Skeletal muscle tissue (tissue), 4 donors: ENCODE measurements around the gene C2CD4A. TPM values are rescaled to one million over a fixed set of nuclear protein-coding genes. Genes with fewer than 3 reads are reported as not detected.

Source experiments
- H3K27ac ChIP-seq: one replicate; pipeline ENCODE4 v1.7.0; 2013; ENCODE audit warnings: mild to moderate bottlenecking, low read depth, low read length, inconsistent platforms
- H3K27me3 ChIP-seq, 3 donors: one replicate each; pipeline ENCODE4 v1.7.0; 2013; ENCODE audit warnings: low read length in 3 of 3; ENCODE audit not compliant: control insufficient read depth in 3 of 3, insufficient read depth in 3 of 3
- H3K36me3 ChIP-seq, 3 donors: one replicate each; pipeline ENCODE4 v1.7.0; 2013; ENCODE audit warnings: low read length in 3 of 3; ENCODE audit not compliant: control insufficient read depth in 3 of 3, insufficient read depth in 3 of 3
- H3K4me1 ChIP-seq, 3 donors: one replicate each; pipeline ENCODE4 v1.7.0; 2013; ENCODE audit warnings: low read length in 3 of 3, mild to moderate bottlenecking in 3 of 3; ENCODE audit not compliant: control insufficient read depth in 3 of 3, insufficient read depth in 3 of 3
- H3K4me3 ChIP-seq, 3 donors: one replicate each; pipeline ENCODE4 v1.7.0; 2013; ENCODE audit warnings: low read length in 3 of 3
- H3K9ac ChIP-seq, 3 donors: one replicate each; pipeline ENCODE4 v1.7.0; 2013; ENCODE audit warnings: low read length in 3 of 3, mild to moderate bottlenecking in 3 of 3, moderate library complexity in 2 of 3, low read depth in 1 of 3
- H3K9me3 ChIP-seq, 3 donors: one replicate each; pipeline ENCODE4 v1.7.0; 2013; ENCODE audit warnings: low read length in 3 of 3; ENCODE audit not compliant: control insufficient read depth in 3 of 3
- total RNA-seq: library from RNA; depleted of rRNA; stranded (reverse); fragments of >200 nt; gene quantifications from one replicate; pipeline ENCODE4 v1.2.3, GENCODE V29; 2014
- donor health status: Osteomylitis.

The C2CD4A gene
- total RNA-seq, 1 donor from 2014 or later = not detected

DNA sequence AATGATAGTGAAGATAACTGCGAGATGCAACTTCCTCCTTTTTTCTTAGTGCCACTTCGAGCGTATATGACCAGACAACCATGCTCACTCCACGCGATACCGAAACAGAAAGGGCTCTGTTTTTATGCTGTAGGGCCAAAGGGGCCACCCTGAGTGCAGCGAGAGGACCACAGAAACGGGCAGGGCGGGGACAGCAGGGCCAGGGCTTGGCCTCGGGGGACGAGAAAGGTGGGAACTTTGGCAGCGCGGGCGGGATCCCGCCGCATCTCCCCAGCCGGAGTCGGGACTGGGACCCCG is 7.0 kb upstream of the C2CD4A start:
- Histone ChIP-seq H3K27ac (peak overlapping the region; percentile 93), H3K9me3 (no peaks in the 10 kb centered on the region), H3K36me3 (no peaks in the 10 kb centered on the region), H3K9ac (peak overlapping the region; percentile 87 to 95 (median 93)), H3K4me3 (peak overlapping the region; percentile 89 to 98 (median 94)), H3K4me1 (peaks cover 3 to 16% (median 13%) of the 10 kb centered on the region in 3 donors), H3K27me3 (no peaks in the 10 kb centered on the region)

DNA sequence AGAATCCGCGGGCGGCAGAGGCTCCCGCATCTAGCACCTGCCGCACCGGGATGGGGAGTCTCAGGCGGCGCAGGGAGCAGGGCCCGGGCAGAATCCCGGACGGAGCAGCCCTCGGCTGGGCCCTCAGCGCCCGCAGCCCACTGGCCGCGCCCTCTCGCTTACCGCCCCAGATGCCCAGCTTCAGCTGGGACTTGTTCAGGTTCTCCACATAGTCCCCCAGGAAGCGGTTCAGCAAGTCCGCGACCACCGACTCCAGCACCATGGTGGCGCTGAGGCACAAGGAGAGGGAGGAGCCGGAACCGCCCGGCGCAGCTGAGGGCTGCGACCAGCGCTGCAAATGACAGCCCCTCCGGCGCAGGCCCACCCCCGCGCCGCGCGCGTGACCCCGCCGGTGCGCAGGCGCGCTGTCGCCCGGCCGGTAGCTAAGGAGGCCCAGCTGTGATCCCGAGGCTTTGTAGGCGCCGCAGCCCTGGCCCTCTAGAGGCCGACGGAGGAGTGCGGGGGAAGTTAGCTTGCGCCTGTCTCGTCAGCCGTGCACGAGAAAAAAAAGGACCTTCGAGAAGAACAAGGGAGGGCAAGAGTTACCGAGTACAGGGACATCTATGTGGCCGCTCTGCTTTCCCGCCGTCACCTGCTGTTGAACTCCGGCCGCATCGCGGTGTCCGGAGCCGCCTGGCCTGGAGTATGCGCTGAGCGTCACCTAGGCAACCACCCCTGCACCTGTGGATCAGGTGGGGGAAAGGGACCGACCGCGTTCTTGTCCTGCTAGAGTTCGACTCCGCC is 6.5 kb upstream of the C2CD4A start, which contains the start of gene VPS13C:
Gene VPS13C, minus strand, starts transcription at position 335 of the 783 bp plus-strand sequence. Its CDS starts 73 bp downstream, at position 262.
- peak within 1 kb of the TSS; percentile 89 to 98 (median 94) for H3K4me3 ChIP-seq
- no peaks in the 10 kb centered on the region for H3K9me3 ChIP-seq
- H3K4me1 ChIP-seq = peaks cover 3 to 16% (median 13%) of the 10 kb centered on the region in 3 donors
- H3K27ac ChIP-seq = peak within 1 kb of the TSS; percentile 93
- H3K9ac ChIP-seq = peak within 1 kb of the TSS; percentile 87 to 95 (median 93)
- no peaks in the 10 kb centered on the region for H3K36me3 ChIP-seq
- H3K27me3 ChIP-seq = no peaks in the 10 kb centered on the region

DNA sequence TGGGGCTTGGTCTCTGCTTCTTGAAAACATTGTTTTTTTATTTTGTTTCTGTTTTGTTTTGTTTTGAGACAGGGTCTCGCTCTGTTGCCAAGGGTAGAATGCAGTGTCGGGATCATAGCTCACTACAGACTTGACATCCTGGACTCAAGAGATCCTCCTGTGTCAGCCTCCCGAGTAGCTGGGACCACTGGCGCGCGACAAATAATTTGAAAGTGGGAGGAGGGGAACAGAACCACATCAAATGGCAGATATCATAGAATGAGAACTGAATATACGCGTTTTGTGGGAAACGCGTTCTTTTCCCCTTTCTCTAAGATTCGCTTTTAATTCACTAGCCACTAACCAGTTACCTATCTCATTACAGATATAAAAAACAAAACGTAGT is 5.9 kb upstream of the C2CD4A start:
- H3K36me3 ChIP-seq = no peaks in the 10 kb centered on the region
- H3K9ac ChIP-seq = peak overlapping the region; percentile 87 to 95 (median 93)
- H3K27ac ChIP-seq = peak overlapping the region; percentile 93
- H3K4me1 ChIP-seq = peaks cover 3 to 16% (median 13%) of the 10 kb centered on the region in 3 donors
- no peaks in the 10 kb centered on the region for H3K9me3 ChIP-seq
- peak overlapping the region; percentile 89 to 98 (median 94) for H3K4me3 ChIP-seq
- no peaks in the 10 kb centered on the region for H3K27me3 ChIP-seq

DNA sequence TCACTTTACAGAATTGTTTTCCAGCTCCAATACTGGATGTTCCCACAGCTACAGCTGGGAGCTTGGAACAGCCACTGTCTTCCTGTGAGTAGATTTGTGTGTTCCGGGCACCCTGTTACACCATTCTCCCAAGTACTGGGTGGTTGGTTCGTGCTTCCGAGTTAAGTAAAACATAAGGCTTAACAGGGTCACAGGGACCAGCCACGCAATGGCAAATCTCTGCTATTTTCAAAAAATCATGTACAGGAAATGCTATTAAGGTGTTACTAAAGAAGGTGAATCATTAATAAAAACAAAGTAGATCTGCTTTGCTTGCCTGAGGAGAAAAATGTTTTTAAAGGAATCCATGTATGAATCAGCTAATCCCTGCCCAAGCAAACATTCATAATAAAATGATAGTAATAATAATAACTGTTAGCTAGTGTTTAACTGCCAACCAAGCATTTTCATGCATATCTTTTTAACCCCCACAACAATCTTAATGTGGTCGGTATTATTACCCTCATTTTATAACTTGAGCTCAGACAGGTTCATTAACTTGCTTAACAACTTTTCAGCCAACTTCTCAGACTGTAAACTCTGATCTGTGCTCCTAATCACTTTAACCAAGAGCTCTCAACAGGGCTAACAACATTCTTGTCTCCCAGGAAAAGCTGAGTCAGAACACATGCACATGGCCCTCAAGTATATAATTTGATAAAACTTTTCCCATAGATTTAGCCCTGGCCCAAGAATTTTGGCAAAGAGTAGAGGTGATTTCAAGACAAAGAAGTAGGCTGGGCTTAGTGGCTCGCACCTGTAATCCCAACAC is 2.7 kb upstream of the C2CD4A start:
- Histone ChIP-seq H3K27me3 (peaks cover 0 to 6% (median 3%) of the 10 kb centered on the region in 3 donors), H3K9ac (no peak overlapping the region), H3K27ac (no peak overlapping the region)

DNA sequence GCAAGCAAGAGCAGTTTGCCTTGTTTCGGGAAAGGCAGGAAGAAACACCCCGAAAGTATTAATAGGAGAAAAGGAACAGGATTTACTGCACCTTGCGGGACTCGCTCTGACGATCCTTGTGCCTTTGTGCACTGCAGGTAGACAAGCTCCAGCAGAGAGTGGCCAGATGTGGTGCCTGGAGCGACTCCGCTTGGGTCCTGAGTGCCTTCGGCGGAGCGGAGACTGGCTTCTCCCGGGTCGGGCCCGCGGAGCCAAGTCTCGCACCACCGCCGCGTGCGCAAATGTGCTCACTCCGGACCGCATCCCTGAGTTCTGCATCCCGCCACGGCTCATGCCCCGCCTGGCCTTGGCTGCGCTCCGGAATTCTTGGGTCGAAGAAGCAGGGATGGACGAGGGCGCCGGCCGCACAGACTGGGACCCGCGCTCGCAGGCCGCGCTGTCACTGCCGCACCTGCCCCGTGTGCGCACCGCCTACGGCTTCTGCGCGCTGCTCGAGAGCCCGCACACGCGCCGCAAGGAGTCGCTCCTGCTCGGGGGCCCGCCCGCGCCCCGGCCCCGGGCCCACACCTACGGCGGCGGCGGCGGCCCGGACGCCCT is 769 bp downstream of the C2CD4A start:
- H3K9me3 ChIP-seq = no peaks in the 10 kb centered on the region
- H3K4me3 ChIP-seq = peak overlapping the region; percentile 65 to 72 (median 70)
- H3K4me1 ChIP-seq = peaks cover 10 to 16% (median 14%) of the 10 kb centered on the region in 3 donors
- peaks cover 0 to 6% (median 3%) of the 10 kb centered on the region in 3 donors for H3K27me3 ChIP-seq
- peak overlapping the region in 2 of 3 donors; percentile 40 to 45 for H3K9ac ChIP-seq
- no peaks in the 10 kb centered on the region for H3K36me3 ChIP-seq
- no peak overlapping the region for H3K27ac ChIP-seq

More for the DNA sequence above, 2.7 kb upstream of the C2CD4A start:
- Histone ChIP-seq H3K4me3 (no peak overlapping the region), H3K9me3 (no peaks in the 10 kb centered on the region), H3K36me3 (no peaks in the 10 kb centered on the region), H3K4me1 (peaks cover 10 to 28% (median 25%) of the 10 kb centered on the region in 3 donors)

DNA sequence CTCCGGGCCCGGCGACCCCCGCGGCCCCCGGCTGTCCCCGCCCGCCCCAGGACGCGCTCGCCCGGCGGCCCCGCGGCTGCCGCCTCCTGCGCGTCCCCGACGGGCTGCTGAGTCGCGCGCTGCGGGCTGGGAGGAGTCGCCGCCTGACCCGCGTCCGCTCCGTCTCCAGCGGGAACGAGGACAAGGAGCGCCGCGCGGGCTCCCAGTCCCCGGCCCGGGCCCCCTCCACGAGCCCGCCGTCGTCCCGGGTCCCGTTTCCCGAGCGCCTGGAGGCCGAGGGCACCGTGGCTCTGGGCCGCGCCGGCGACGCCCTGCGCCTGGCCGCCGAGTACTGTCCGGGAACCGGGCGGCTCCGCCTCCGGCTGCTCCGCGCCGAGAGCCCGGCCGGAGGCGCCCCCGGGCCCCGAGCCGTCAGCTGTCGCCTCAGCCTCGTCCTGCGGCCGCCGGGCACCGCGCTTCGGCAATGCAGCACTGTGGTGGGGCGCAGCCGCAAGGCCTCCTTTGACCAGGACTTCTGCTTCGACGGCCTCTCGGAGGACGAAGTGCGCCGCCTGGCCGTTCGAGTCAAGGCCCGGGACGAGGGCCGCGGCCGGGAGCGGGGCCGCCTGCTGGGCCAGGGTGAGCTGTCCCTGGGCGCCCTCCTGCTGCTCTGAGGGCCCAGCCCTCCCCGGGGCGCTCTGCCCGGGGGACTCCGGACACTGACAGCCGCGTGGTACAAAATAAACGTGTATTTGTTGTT is 1.5 kb downstream of the C2CD4A start:
- peak overlapping the region; percentile 2 to 58 (median 57) for H3K4me3 ChIP-seq
- H3K4me1 ChIP-seq = peaks cover 10 to 16% (median 14%) of the 10 kb centered on the region in 3 donors
- no peaks in the 10 kb centered on the region for H3K36me3 ChIP-seq
- H3K27me3 ChIP-seq = peaks cover 0 to 6% (median 3%) of the 10 kb centered on the region in 3 donors
- peak overlapping the region in 2 of 3 donors; percentile 17 to 63 for H3K9ac ChIP-seq
- H3K9me3 ChIP-seq = no peaks in the 10 kb centered on the region
- no peak overlapping the region for H3K27ac ChIP-seq

DNA sequence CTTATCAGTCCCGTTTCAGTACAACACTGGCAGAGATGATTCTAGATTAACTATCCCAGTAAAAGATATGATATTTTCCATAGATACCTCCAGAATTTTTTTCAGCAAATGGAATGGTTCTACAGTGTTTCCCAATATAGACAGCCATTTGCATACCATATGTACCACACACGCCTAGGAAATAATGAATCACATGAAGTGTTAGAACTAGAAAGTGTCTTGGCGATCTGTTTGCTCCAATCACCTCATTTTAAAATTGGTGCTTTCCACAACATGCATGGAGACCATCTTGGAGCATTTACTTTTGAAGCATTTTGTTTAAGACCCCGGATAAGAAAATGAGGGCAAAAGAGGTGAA is 2.0 kb downstream of the C2CD4A start:
- peaks cover 0 to 6% (median 3%) of the 10 kb centered on the region in 3 donors for H3K27me3 ChIP-seq
- no peaks in the 10 kb centered on the region for H3K9me3 ChIP-seq
- H3K4me1 ChIP-seq = peaks cover 10 to 16% (median 14%) of the 10 kb centered on the region in 3 donors
- H3K9ac ChIP-seq = no peak overlapping the region
- H3K27ac ChIP-seq = no peak overlapping the region
- peak overlapping the region in 2 of 3 donors; percentile 2 to 58 for H3K4me3 ChIP-seq
- no peaks in the 10 kb centered on the region for H3K36me3 ChIP-seq

DNA sequence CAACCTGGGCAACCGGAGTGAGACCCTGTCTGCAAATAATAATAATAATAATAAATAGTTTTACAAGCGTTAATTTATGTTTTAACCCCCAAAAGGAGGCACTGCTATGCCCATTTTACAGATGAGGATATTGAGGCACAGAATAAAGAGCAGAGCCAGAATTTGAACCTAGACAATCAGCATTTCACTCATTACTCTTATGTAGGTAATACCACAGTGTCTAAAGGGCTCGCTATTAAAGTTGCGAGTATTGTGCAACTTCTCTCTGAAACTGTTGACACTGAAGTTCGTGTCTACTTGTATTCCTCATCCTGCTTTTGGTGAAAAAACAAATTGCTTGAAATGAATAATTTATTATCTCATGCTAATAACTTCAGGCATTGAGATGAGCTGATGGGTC is 2.8 kb downstream of the C2CD4A start:
- H3K27ac ChIP-seq = no peak overlapping the region
- no peaks in the 10 kb centered on the region for H3K9me3 ChIP-seq
- no peaks in the 10 kb centered on the region for H3K36me3 ChIP-seq
- peaks cover 0 to 6% (median 3%) of the 10 kb centered on the region in 3 donors for H3K27me3 ChIP-seq
- no peak overlapping the region for H3K4me3 ChIP-seq
- H3K4me1 ChIP-seq = peaks cover 10 to 16% (median 14%) of the 10 kb centered on the region in 3 donors
- H3K9ac ChIP-seq = no peak overlapping the region

DNA sequence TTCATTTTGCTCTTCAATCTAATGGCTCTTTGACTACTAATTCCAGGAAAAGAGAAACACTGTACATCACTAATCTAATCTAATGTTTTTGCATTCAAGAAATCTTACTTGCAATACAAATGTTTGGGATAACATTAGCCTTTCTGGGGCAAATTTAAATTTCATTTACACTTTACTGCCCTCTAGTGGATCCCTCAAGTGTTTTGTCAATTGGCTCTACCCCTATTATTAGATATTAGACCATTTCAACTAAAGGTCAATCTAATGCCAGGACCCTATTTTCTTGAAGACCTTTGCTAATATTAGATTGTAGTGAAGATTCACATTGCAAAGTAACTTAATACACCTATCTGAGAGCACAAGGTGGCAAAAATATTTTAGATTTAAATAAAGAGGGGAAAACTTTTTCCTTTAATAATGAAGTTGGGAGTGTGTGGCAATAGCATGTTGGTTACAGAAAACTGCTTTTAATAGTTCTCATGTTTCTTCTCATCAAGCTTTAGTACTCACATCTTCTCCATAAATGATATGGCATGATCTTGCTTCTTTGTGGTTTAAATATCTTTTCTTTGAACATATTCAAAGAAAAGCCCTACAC is 5.0 kb downstream of the C2CD4A start:
- Histone ChIP-seq H3K27ac (no peak overlapping the region), H3K4me3 (no peak overlapping the region), H3K9ac (no peak overlapping the region), H3K9me3 (no peaks in the 10 kb centered on the region), H3K27me3 (peaks cover 0 to 6% (median 3%) of the 10 kb centered on the region in 3 donors), H3K4me1 (peaks cover 6 to 8% (median 8%) of the 10 kb centered on the region in 3 donors), H3K36me3 (no peaks in the 10 kb centered on the region)
